ENCODE results near the gene INPP4B. TPM values are rescaled to one million over a fixed set of nuclear protein-coding genes. Genes with fewer than 3 reads are reported as not detected.

The INPP4B gene
- total and polyA plus RNA-seq, 2 of the 4 experiments (the other 2 are of a cell fraction) = 1.8 to 14.0 TPM

DNA sequence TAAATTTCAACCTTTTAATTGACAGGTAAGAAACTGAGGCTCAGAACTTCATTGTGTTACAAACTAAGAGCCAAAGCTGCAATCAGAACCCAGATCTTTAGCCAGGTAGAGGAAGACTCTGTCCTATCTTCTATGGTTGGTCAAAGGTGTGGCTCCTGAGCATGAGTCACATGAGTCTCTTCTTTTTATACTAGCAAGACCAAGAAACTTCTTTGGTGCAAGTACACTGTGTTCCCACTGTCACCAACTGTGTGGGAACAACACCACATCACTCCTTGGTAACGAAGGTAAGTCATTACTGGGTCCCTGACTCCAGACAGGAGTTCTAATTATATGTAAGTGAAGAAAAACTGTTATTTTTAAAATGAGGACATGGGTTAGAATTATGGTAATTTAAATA lies 290.1 kb downstream of the INPP4B start:
- H4K8ac ChIP-seq (ENCODE audit: low read depth in 2 of 2, low read length in 2 of 2) = no peak overlapping the region
- H4K91ac ChIP-seq (ENCODE audit: insufficient read depth, low read depth, low read length) = no peak overlapping the region
- no peaks in the 10 kb centered on the region for H3K36me3 ChIP-seq (ENCODE audit: control insufficient read depth, insufficient read depth, low read length)
- no peak overlapping the region for H3K4me3 ChIP-seq (ENCODE audit: insufficient read depth, low read depth, low read length)
- POLR2A ChIA-PET (ENCODE audit: unreplicated experiment) = no interaction called here
- H4K20me1 ChIP-seq (ENCODE audit: insufficient read depth, low read length) = no peaks in the 10 kb centered on the region
- H3K9ac ChIP-seq (ENCODE audit: low read depth, low read length) = no peak overlapping the region
- H3K18ac ChIP-seq (ENCODE audit: low read depth, low read length) = no peak overlapping the region
- dilution Hi-C loops (cut with HindIII; ENCODE audit: low sequenced_read_pairs, unreplicated experiment) (no loop called here), intact Hi-C loops (cut with micrococcal nuclease) (no loop called here), in situ Hi-C loops (cut with MboI; ENCODE audit: low sequenced_read_pairs) (no loop called here)
- no peak overlapping the region for H3K27ac ChIP-seq (ENCODE audit: insufficient read depth, low read length)
- ATAC-seq (ENCODE audit: low read depth) (no peak), DNase-seq (no peak)
- no peak overlapping the region for H2AK5ac ChIP-seq (ENCODE audit: low read depth, low read length)
- no peaks in the 10 kb centered on the region for H3K9me3 ChIP-seq (ENCODE audit: control insufficient read depth, insufficient read depth, low read length)
- no peak overlapping the region for H2AK9ac ChIP-seq (replicated peaks; ENCODE audit: low read depth, low read length, poor library complexity)
- no peak overlapping the region for H3K14ac ChIP-seq (replicated peaks; ENCODE audit: low read depth, low read length)
- no peaks in the 10 kb centered on the region for H3K27me3 ChIP-seq (ENCODE audit: control insufficient read depth, insufficient read depth, low read length)
- no CpG with 5 or more reads among the region's 1 CpG for WGBS, 2 experiments (ENCODE audit: extremely low coverage in 2 of 2, insufficient read length in 1 of 2)
- H3K4ac ChIP-seq (ENCODE audit: low read depth, low read length) = no peak overlapping the region
- no peak overlapping the region for H2BK5ac ChIP-seq (ENCODE audit: low read depth, low read length, poor library complexity, severe bottlenecking)
- H3K79me1 ChIP-seq (ENCODE audit: low read depth in 1 of 2, low read length in 2 of 2) = no peaks in the 10 kb centered on the region
- no peak overlapping the region for H2BK15ac ChIP-seq (ENCODE audit: low read depth, low read length)
- H3K4me2 ChIP-seq (ENCODE audit: low read depth, low read length) = no peak overlapping the region
- H3K23ac ChIP-seq (ENCODE audit: low read depth, low read length) = no peak overlapping the region
- H3K4me1 ChIP-seq (ENCODE audit: control insufficient read depth, insufficient read depth, low read length) = peaks cover 5% of the 10 kb centered on the region
- CTCF ChIA-PET = no interaction called here
- no peaks in the 10 kb centered on the region for H3K9me1 ChIP-seq (ENCODE audit: insufficient read depth, low read length)
- H2BK20ac ChIP-seq (ENCODE audit: low read depth, low read length) = no peak overlapping the region
- TF ChIP-seq RAD21 (IDR thresholded peaks at IDR 0.05; ENCODE audit: low read length) (no peak), RCOR1 (IDR thresholded peaks at IDR 0.05; ENCODE audit: insufficient replicate concordance, low read length) (no peak), SMC3 (IDR thresholded peaks at IDR 0.05; ENCODE audit: low read depth, low read length) (no peak)
- no peak overlapping the region for H2AFZ ChIP-seq (replicated peaks; ENCODE audit: low read length, poor library complexity)
- H4K5ac ChIP-seq (ENCODE audit: low read depth, low read length) = no peak overlapping the region
- no TSS peak for BruUV-seq (replicated peaks)
- no peak overlapping the region for H2BK120ac ChIP-seq (ENCODE audit: low read depth, low read length)
- H3K56ac ChIP-seq (ENCODE audit: extremely low read depth, insufficient read depth, low read length) = no peak overlapping the region
